Esophagus muscularis mucosa (tissue), 4 donors: ENCODE data around the gene PPIF. TPM values are rescaled to one million over a fixed set of nuclear protein-coding genes. Genes with fewer than 3 reads are reported as not detected.

ENCODE experiments used
- DNase-seq: peaks from one replicate; pipeline ENCODE4 v3.0.0-alpha.2; 2017; ENCODE audit errors: extremely low spot score
- H3K27ac ChIP-seq, 4 donors: fragments of 200-600 bp; sonication (generic); replicated peaks in 1 of 4; 1 replicate in 3 of 4; 2 replicates in 1 of 4; pipeline ENCODE4 v1.5.1; 2016 to 2019; ENCODE audit warnings: mild to moderate bottlenecking in 1 of 4
- H3K27me3 ChIP-seq, 4 donors: fragments of 200-600 bp; sonication (generic); one replicate each; pipeline versions ENCODE4 v1.5.1 to v1.6.0; 2016 to 2019
- H3K36me3 ChIP-seq, 4 donors: fragments of 200-600 bp; sonication (generic); one replicate each; pipeline ENCODE4 v1.5.1; 2016 to 2019
- H3K4me1 ChIP-seq, 4 donors: fragments of 200-600 bp; sonication (generic); one replicate each; pipeline ENCODE4 v1.5.1; 2016 to 2019
- H3K4me3 ChIP-seq, 4 donors: fragments of 200-600 bp; sonication (generic); 1 replicate in 2 of 4; 2 replicates in 2 of 4; pipeline ENCODE4 v1.5.1; 2016 to 2019; ENCODE audit warnings: mild to moderate bottlenecking in 4 of 4, moderate library complexity in 1 of 4
- H3K9me3 ChIP-seq, 4 donors: fragments of 200-600 bp; sonication (generic); 1 replicate in 3 of 4; 2 replicates in 1 of 4; pipeline ENCODE4 v1.5.1; 2016 to 2019
- CTCF ChIP-seq, 3 experiments: fragments of 200-600 bp in 2 of 3; fragments of 450-650 bp in 1 of 3; sonication (generic) in 2 of 3; IDR thresholded peaks; one replicate each; pipeline ENCODE4 v1.5.1; 2017 to 2019; ENCODE audit warnings: antibody characterized with exemption in 3 of 3, mild to moderate bottlenecking in 2 of 3, moderate library complexity in 1 of 3
- EP300 ChIP-seq: sonication (generic); formaldehyde crosslinking; IDR thresholded peaks from one replicate; pipeline ENCODE4 v1.6.1; 2017; ENCODE audit warnings: antibody characterized with exemption
- POLR2A ChIP-seq: fragments of 450-650 bp; IDR thresholded peaks from one replicate; pipeline ENCODE4 v1.6.1; 2017; ENCODE audit warnings: antibody characterized with exemption, moderate library complexity, mild to moderate bottlenecking, low read depth
- POLR2AphosphoS5 ChIP-seq, 2 donors: sonication (generic); formaldehyde crosslinking; IDR thresholded peaks; one replicate each; pipeline ENCODE4 v1.6.1; 2017; ENCODE audit warnings: antibody characterized with exemption in 2 of 2
- WGBS: methylation state at CpG from one replicate; pipeline ENCODE4 v1.1.5; 2018; 5-methylcytosine and 5-hydroxymethylcytosine counted together
- intact Hi-C: fragments of 100-400 bp; cut with DNase I; formaldehyde crosslinking; loops from one replicate; pipeline ENCODE4 v1.15.1; 2023
- total RNA-seq, 4 donors: library from RNA; depleted of rRNA; stranded (reverse); fragments of >200 nt; gene quantifications; one replicate each; pipeline versions ENCODE4 v1.1.0 to v1.2.1, GENCODE V29; 2016

The PPIF gene
- total RNA-seq, 4 donors from 2014 or later: 19.5 to 42.2 (median 24.4) TPM

GRCh38 chr10:79377557-79378382, 30.5 kb downstream of the PPIF start:
- WGBS: 93% methylated on average over 36 of the region's 36 CpGs
- TF ChIP-seq POLR2AphosphoS5 (IDR thresholded peaks at IDR 0.05): no peak
- no peak for TF ChIP-seq POLR2A
- TF ChIP-seq EP300: no peak
- TF ChIP-seq CTCF (IDR thresholded peaks at IDR 0.05): no peak
- H3K4me3 ChIP-seq: no peak overlapping the region
- DNase-seq: peak; percentile 81
- intact Hi-C loops: no loop called here
- peaks cover 50 to 59% (median 56%) of the 10 kb centered on the region in 4 donors for H3K4me1 ChIP-seq
- no peak overlapping the region for H3K27ac ChIP-seq
- H3K36me3 ChIP-seq: no peaks in the 10 kb centered on the region
- H3K27me3 ChIP-seq: no peaks in the 10 kb centered on the region
- H3K9me3 ChIP-seq: no peaks in the 10 kb centered on the region

- Histone ChIP-seq H3K9me3 (no peaks in the 10 kb centered on the region), H3K36me3 (no peaks in the 10 kb centered on the region), H3K27me3 (no peaks in the 10 kb centered on the region), H3K4me1 (peaks cover 51 to 64% (median 62%) of the 10 kb centered on the region in 4 donors), H3K27ac (no peak overlapping the region), H3K4me3 (no peak overlapping the region)
- no peak for DNase-seq
- TF ChIP-seq EP300 (no peak), POLR2A (no peak), POLR2AphosphoS5 (IDR thresholded peaks at IDR 0.05) (no peak), CTCF (IDR thresholded peaks at IDR 0.05) (no peak)
- 92% methylated on average over 7 of the region's 7 CpGs for WGBS
- intact Hi-C loops: no loop called here
Observed at GRCh38 chr10:79378383-79378646, 31.0 kb downstream of the PPIF start.

GRCh38 chr10:79378647-79379511, 31.6 kb downstream of the PPIF start:
- 81% methylated on average over 22 of the region's 22 CpGs for WGBS
- H3K27me3 ChIP-seq: no peaks in the 10 kb centered on the region
- H3K27ac ChIP-seq: peak overlapping the region; percentile 87 to 93 (median 92)
- H3K4me1 ChIP-seq: peaks cover 51 to 66% (median 63%) of the 10 kb centered on the region in 4 donors
- DNase-seq: peak; percentile 91
- TF ChIP-seq POLR2A: no peak
- no peak for TF ChIP-seq EP300
- TF ChIP-seq CTCF (IDR thresholded peaks at IDR 0.05): no peak
- TF ChIP-seq POLR2AphosphoS5 (IDR thresholded peaks at IDR 0.05): no peak
- H3K4me3 ChIP-seq: no peak overlapping the region
- H3K9me3 ChIP-seq: no peaks in the 10 kb centered on the region
- H3K36me3 ChIP-seq: peaks cover 0 to under 1% (median under 1%) of the 10 kb centered on the region in 4 donors
- intact Hi-C loops: no loop called here

GRCh38 chr10:79379512-79380124, 32.3 kb downstream of the PPIF start:
- Histone ChIP-seq H3K36me3 (peaks cover 0 to 8% (median 7%) of the 10 kb centered on the region in 4 donors), H3K4me1 (peaks cover 51 to 73% (median 65%) of the 10 kb centered on the region in 4 donors), H3K4me3 (no peak overlapping the region), H3K27me3 (no peaks in the 10 kb centered on the region), H3K27ac (peak overlapping the region; percentile 87 to 93 (median 92)), H3K9me3 (no peaks in the 10 kb centered on the region)
- 31% methylated on average over 9 of the region's 9 CpGs for WGBS
- peak; percentile 90 for DNase-seq
- intact Hi-C loops: loop anchor here (5.0 kb wide), 1 partner anchor 68 kb away; the partner anchor contains the start of gene ZCCHC24
- TF ChIP-seq POLR2AphosphoS5 (IDR thresholded peaks at IDR 0.05): no peak
- no peak for TF ChIP-seq CTCF (IDR thresholded peaks at IDR 0.05)
- no peak for TF ChIP-seq EP300
- TF ChIP-seq POLR2A: no peak
